GM19372 (cell line): Measurements from ENCODE around the gene TFF1.
A peak's percentile ranks its signal among the peaks of the same experiment; 100 is the strongest.

Source experiments
- ATAC-seq: cut with Tn5 transposase; IDR thresholded peaks from one replicate; pipeline ENCODE4 v1.9.1; 2021; ENCODE audit warnings: mild to moderate bottlenecking, low read depth, moderate library complexity; ENCODE audit not compliant: unreplicated experiment

TFF1 gene

GRCh38 chr21:42324896-42325295 is 41.4 kb downstream of the TFF1 start:
- ATAC-seq, result no peak

- ATAC-seq, result no peak
These were observed 44.5 kb downstream of the TFF1 start for GRCh38 chr21:42321845-42322244.

GRCh38 chr21:42321231-42321630 is 45.1 kb downstream of the TFF1 start:
- no peak for ATAC-seq

GRCh38 chr21:42320791-42321190 is 45.5 kb downstream of the TFF1 start:
- ATAC-seq, result no peak

GRCh38 chr21:42319851-42320572 is 46.3 kb downstream of the TFF1 start:
- no peak for ATAC-seq

GRCh38 chr21:42319376-42319775 is 47.0 kb downstream of the TFF1 start:
- peak; percentile 61 for ATAC-seq

- ATAC-seq, result no peak
These were observed 48.2 kb downstream of the TFF1 start for GRCh38 chr21:42317826-42318746.

- no peak for ATAC-seq
These were observed 49.0 kb downstream of the TFF1 start for GRCh38 chr21:42317341-42317741.

GRCh38 chr21:42316891-42317290 is 49.4 kb downstream of the TFF1 start:
- no peak for ATAC-seq

- ATAC-seq, result no peak
These were observed 50.9 kb downstream of the TFF1 start, which contains the start of gene TFF3 for GRCh38 chr21:42315296-42315891. TFF3 (minus strand) TSS chr21:42315409; CDS start chr21:42315374, 35 bp downstream.

GRCh38 chr21:42314616-42315295 is 51.6 kb downstream of the TFF1 start:
- no peak for ATAC-seq

- ATAC-seq, result no peak
These were observed 52.8 kb downstream of the TFF1 start for GRCh38 chr21:42313501-42313969.

- ATAC-seq, result no peak
These were observed 53.7 kb downstream of the TFF1 start for GRCh38 chr21:42312626-42313104.
